ENCODE results near the gene DTX1.

DTX1 gene

DNA sequence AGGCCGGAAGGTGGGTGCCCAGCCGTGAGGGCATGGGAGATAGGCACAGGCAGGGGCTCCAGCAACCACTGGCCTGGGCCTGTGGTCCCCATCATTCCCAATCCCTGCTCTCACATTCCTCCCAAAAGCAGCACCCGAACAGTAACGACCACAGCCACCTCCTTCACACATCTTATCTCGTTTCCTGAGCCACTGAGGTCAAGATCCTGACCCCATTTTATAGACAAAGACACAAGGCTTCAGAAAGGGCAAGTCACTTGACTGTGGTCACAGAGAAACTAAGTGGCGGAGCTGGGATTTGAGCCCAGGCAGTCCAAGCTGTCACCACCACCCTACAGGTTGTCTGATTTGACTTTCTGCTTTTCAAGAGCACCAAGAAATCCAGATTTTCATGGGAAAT is 38.9 kb downstream of the DTX1 start:
- DNase-seq = no peak

- DNase-seq = no peak
These were observed 40.3 kb downstream of the DTX1 start for GRCh38 chr12:113096675-113097461.

DNA sequence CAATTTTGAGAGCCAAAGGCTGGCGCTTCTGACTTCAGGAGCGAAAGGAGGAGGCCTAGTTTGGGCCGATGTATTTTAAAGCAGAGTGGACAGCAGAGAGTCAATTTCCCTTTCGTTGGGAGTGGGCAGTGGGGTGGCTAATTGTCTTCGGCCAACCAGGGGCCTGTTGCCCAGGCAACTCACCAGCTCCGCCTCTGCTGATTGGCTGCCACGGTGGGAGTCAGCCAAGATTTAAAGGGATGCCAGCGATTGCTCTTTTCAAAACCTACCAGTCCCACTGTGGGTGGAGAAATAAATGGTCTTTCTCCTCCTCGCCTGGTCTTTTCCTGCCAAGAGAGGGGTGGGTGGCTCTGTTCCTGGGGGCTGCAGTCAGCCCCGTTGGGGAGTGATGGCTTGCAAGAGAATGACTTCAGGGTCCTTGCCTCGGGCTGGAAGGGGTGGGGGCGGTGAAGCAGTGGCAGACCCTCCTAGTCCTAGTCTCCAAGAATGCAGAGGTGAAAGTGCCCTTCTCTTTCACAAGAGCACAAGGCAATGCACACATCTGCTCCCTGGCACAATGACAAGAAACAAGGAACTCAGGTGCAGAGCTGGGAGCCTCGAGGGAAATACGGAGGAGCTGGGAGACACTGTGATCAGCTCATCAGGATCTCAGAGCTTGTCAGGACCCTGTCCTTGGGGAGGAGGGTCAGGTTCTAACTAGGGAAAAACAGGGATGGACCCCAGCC is 41.3 kb downstream of the DTX1 start:
- DNase-seq = no peak

DNA sequence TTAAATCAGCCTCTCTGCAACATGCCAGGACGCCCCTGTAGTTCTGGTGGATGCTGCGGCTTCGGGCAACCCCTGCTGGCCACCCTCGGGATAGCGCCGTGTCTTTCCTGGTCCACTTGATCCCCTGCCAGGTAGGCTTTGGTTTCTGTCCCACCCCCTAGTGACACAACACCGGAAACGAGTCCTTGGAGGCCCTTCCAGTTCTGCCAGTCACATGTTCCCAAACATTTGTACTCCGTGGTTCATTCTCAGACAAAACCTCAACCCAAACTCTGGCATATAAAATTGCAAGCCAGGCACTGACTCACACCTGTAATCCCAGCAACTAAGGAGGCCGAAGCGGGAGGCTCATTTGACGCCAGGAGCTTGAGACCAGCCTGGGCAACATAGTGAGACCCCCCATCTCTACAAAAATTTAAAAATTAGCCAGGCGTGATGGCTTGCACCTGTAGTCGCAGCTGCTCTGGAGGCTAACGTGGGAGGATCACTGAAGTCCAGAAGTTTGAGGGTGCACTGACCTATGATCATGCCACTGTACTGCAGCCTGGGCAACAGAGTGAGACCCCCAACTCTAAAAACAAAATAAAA is 42.0 kb downstream of the DTX1 start:
- peak; percentile 90 for DNase-seq

GRCh38 chr12:113099364-113099763 is 42.8 kb downstream of the DTX1 start:
- DNase-seq = no peak

DNA sequence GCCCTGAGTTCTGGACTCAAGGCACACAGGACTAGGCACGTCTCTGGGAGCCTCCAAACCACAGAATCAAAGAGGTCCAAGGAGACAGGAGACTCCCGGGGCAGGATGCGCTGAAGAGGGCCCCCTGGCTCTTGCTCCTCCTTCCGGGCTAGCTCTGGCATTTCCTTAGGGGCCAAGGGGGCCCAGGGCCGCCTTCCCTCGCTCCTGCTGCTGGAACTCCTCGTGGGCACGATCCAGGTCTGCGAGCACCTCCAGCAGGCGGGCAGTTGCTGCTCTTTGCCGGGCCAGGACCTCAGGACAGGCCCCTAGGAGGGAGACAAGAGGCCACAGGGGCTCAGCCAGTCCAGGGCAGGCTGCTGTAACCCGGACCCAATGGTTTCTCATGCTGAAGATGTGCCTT is 43.2 kb downstream of the DTX1 start:
- no peak for DNase-seq

DNA sequence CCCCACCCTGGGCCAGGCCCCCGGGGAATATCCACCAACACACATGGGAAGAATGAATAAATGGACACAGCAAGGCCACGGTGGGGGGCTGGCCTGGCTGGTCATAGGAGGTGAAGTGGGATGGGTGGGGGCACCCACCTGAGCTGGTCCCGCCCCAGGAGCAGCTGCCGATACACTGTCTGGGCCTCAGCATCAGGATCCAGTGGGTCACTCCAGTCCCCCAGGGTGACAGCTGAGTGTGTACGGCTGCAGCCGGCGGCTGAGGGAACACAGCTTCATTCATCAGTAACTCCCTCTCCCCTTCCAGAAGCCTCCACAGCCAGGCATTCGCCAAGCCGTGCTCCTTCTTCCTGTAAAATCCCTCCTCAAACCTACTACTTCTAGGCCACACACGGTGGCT is 45.2 kb downstream of the DTX1 start:
- DNase-seq = no peak

DNA sequence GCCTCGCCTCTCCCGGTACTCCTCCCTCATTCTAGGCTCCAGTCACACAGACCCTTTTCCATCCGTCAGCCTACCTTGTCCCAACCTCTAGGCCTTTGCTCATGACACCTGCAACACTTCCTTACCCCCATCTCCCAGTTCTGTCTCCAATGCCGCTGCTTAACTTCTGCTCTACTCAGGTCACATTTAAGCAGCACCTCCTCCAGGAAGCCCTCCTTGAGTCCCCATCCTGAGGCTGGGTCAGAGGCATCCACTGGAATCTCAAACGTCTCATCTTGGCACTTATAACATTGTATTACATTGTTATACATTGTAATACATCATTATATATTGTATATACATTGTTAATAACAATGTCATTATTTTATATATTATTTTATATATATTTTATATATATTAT is 46.3 kb downstream of the DTX1 start:
- DNase-seq = no peak

- no peak for DNase-seq
These were observed 47.4 kb downstream of the DTX1 start for GRCh38 chr12:113103756-113104450.

DNA sequence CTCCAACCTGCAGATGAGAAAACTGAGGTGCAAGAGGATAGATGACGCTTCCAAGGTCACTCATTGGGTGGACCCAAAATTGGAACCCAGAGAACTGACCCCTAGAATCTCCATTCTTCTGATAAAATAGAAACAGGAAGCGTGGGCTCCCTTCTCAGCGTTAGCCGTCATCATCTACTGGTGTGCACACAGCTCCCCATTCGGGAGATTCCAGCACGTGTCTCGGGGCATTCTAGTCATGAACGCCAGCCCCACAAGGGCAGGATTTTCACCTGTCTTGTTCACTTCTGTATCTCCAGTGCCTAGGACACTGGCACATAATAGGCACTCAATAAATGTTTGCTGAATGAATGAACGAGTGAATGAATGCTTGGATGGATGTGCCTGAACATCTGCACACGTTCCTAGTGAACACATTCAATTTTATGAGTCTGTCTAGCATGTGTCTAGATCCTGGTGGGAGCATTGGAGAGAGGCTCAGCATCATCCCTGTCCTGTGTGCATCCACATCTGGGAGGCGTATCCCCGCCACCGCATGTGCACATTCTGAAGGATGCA is 48.5 kb downstream of the DTX1 start:
- DNase-seq = no peak

GRCh38 chr12:113105606-113106271 is 49.2 kb downstream of the DTX1 start:
- no peak for DNase-seq

DNA sequence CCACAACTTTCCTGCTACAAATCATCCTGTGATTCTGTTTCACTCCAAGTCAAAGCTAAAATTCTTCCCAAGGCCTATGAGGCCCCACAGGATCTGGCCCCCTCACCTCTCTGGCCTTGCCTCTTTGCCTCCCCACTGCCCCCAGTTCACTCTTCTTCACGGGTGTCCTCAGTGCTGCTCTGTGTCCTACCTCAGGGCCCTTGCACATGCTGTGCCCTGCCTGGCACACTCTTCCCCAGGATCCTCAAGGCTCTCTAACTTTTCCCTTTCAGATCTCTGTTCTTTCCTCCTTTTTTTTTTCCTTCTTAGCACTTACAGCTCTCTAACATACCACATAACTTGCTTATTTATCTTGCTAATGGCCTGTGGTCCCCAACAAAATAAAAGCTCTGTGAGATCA is 49.8 kb downstream of the DTX1 start:
- DNase-seq = no peak

DNA sequence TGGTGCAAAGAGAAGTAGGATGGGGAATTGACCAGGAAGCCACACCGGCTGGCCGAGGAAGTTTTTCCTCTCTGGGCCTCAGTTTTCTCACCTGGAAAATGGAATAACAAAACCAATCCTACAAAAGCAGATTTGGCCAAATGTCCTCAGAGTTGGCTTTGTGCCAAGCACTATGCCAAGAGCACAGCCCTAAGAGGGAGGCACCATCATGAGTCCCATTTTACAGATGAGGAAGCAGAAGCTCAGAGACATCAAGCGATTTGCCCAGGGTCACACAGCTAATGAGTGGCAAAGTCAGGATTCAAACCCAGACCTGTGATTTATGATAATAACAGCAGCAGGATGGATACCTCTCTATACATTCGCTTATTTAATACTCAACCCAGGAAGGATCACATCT is 51.8 kb downstream of the DTX1 start:
- no peak for DNase-seq

DNA sequence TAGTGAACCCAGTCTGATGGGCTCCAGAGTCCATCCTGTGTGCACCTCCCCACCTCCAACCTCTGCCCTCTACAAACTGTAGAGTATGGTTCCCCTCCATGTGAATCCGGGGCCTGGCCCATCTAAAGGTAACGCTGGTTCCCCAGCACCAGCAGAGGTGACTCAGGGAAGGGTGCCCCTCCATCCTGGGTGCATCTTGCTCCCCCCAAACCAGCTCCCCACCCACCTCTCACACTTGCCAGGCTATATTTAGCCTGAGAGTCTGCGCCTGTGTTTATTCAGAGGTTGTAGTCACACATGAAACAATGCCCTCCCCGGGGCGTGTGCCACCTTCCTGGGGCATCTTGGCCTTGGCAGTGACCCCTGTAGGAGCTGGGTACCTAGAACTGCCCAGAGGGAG is 52.8 kb downstream of the DTX1 start:
- no peak for DNase-seq

- no peak for DNase-seq
These were observed 53.5 kb downstream of the DTX1 start for GRCh38 chr12:113109872-113110599.

- no peak for DNase-seq
These were observed 54.7 kb downstream of the DTX1 start for GRCh38 chr12:113111247-113111646.

- DNase-seq = no peak
These were observed 55.7 kb downstream of the DTX1 start for GRCh38 chr12:113112043-113112899.

GRCh38 chr12:113113397-113113796 is 56.9 kb downstream of the DTX1 start:
- DNase-seq = no peak

GRCh38 chr12:113114447-113115178 is 58.1 kb downstream of the DTX1 start:
- no peak for DNase-seq

- no peak for DNase-seq
These were observed 59.1 kb downstream of the DTX1 start for GRCh38 chr12:113115455-113116126.

All from HCEC 1CT (cell line).